OCI-LY1 (cell line): Measurements from ENCODE around the gene CFH.

Experiments used
- H2AFZ ChIP-seq: fragments of 200-600 bp; sonication (generic), shearing (Covaris generic); 2 replicates; pipeline ENCODE4 v1.6.0; 2014; ENCODE audit warnings: antibody characterized with exemption, mild to moderate bottlenecking, low read length
- H3F3A ChIP-seq: fragments of 200-600 bp; sonication (generic), shearing (Covaris generic); 2 replicates; pipeline ENCODE4 v1.6.0; 2014; ENCODE audit warnings: mild to moderate bottlenecking, antibody characterized with exemption, low read length, moderate library complexity; ENCODE audit not compliant: insufficient read depth
- H3K27ac ChIP-seq: fragments of 200-600 bp; sonication (generic); 2 replicates; pipeline ENCODE4 v1.5.1; 2014; ENCODE audit warnings: low read length, mixed run types, mild to moderate bottlenecking, low read depth; ENCODE audit not compliant: poor library complexity, severe bottlenecking
- H3K27me3 ChIP-seq: fragments of 200-600 bp; sonication (generic); 2 replicates; pipeline ENCODE4 v1.6.0; 2014; ENCODE audit warnings: antibody characterized with exemption, mild to moderate bottlenecking, low read length, moderate library complexity; ENCODE audit not compliant: insufficient read depth
- H3K36me3 ChIP-seq: fragments of 200-600 bp; sonication (generic); 2 replicates; pipeline ENCODE4 v1.6.1; 2014; ENCODE audit warnings: mild to moderate bottlenecking, antibody characterized with exemption, low read length, moderate library complexity, mixed read lengths; ENCODE audit not compliant: insufficient read depth
- H3K4me1 ChIP-seq: fragments of 200-600 bp; sonication (generic); 2 replicates; pipeline ENCODE4 v1.5.1; 2014; ENCODE audit warnings: mild to moderate bottlenecking, low read length, moderate library complexity; ENCODE audit not compliant: insufficient read depth, severe bottlenecking
- H3K4me2 ChIP-seq: fragments of 200-600 bp; sonication (generic), shearing (Covaris generic); 2 replicates; pipeline ENCODE4 v1.6.1; 2014; ENCODE audit warnings: low read length
- H3K4me3 ChIP-seq: fragments of 200-600 bp; sonication (generic); 2 replicates; pipeline ENCODE4 v1.5.1; 2014; ENCODE audit warnings: low read length, low read depth, mild to moderate bottlenecking, mixed read lengths; ENCODE audit not compliant: poor library complexity, severe bottlenecking
- H3K79me2 ChIP-seq: fragments of 200-600 bp; shearing (Covaris generic); 2 replicates; pipeline ENCODE4 v1.6.1; 2016; ENCODE audit warnings: mixed run types, low read length, mixed read lengths; ENCODE audit not compliant: insufficient read depth
- H3K9ac ChIP-seq: fragments of 200-600 bp; sonication (generic), shearing (Covaris generic); 2 replicates; pipeline ENCODE4 v1.6.1; 2014; ENCODE audit warnings: mild to moderate bottlenecking, low read length, mixed read lengths
- H3K9me2 ChIP-seq: fragments of 200-600 bp; sonication (generic), shearing (Covaris generic); 2 replicates; pipeline ENCODE4 v1.6.1; 2014; ENCODE audit warnings: low read depth, mild to moderate bottlenecking, low read length, mixed read lengths
- H3K9me3 ChIP-seq: fragments of 200-600 bp; shearing (Covaris generic); 2 replicates; pipeline ENCODE4 v1.6.1; 2014; ENCODE audit warnings: low read length, mixed read lengths
- H4K20me1 ChIP-seq: fragments of 200-600 bp; sonication (generic), shearing (Covaris generic); 2 replicates; pipeline ENCODE4 v1.6.0; 2016; ENCODE audit warnings: mild to moderate bottlenecking, low read length; ENCODE audit not compliant: insufficient read depth
- CTCF ChIP-seq: fragments of 200-600 bp; sonication (generic), shearing (Covaris generic); IDR thresholded peaks from 2 replicates; pipeline ENCODE4 v1.5.1; 2017; ENCODE audit warnings: mild to moderate bottlenecking, antibody characterized with exemption, low read length, moderate library complexity, mixed read lengths
- EZH2 ChIP-seq: fragments of 200-600 bp; sonication (generic), shearing (Covaris generic); IDR thresholded peaks from 2 replicates; pipeline ENCODE4 v1.8.0; 2017; ENCODE audit warnings: borderline replicate concordance, mixed run types, mild to moderate bottlenecking, antibody characterized with exemption, low read length, moderate library complexity, mixed read lengths

Gene CFH

GRCh38 chr1:196619721-196620120 is 32.1 kb upstream of the CFH start:
- no peaks in the 10 kb centered on the region for H3K79me2 ChIP-seq
- no peaks in the 10 kb centered on the region for H3K9me3 ChIP-seq
- no peaks in the 10 kb centered on the region for H3K4me1 ChIP-seq
- H2AFZ ChIP-seq, result no peak overlapping the region
- H3F3A ChIP-seq, result no peaks in the 10 kb centered on the region
- TF ChIP-seq EZH2 (no peak), CTCF (no peak)
- no peaks in the 10 kb centered on the region for H3K9me2 ChIP-seq
- no peaks in the 10 kb centered on the region for H4K20me1 ChIP-seq
- H3K27me3 ChIP-seq, result no peaks in the 10 kb centered on the region
- no peak overlapping the region for H3K27ac ChIP-seq
- H3K36me3 ChIP-seq, result no peaks in the 10 kb centered on the region
- no peak overlapping the region for H3K4me2 ChIP-seq
- no peak overlapping the region for H3K4me3 ChIP-seq
- H3K9ac ChIP-seq, result no peak overlapping the region

GRCh38 chr1:196623079-196623478 is 28.8 kb upstream of the CFH start:
- TF ChIP-seq CTCF (no peak), EZH2 (no peak)

GRCh38 chr1:196628838-196629237 is 23.0 kb upstream of the CFH start:
- H3K4me2 ChIP-seq, result no peak overlapping the region
- H2AFZ ChIP-seq, result no peak overlapping the region
- no peak overlapping the region for H3K4me3 ChIP-seq
- H3K9ac ChIP-seq, result no peak overlapping the region
- no peaks in the 10 kb centered on the region for H3K79me2 ChIP-seq
- H3K27me3 ChIP-seq, result no peaks in the 10 kb centered on the region
- no peaks in the 10 kb centered on the region for H4K20me1 ChIP-seq
- no peaks in the 10 kb centered on the region for H3K4me1 ChIP-seq
- no peaks in the 10 kb centered on the region for H3F3A ChIP-seq
- no peak overlapping the region for H3K27ac ChIP-seq
- no peaks in the 10 kb centered on the region for H3K36me3 ChIP-seq
- H3K9me2 ChIP-seq, result no peaks in the 10 kb centered on the region
- TF ChIP-seq EZH2 (no peak), CTCF (no peak)
- no peaks in the 10 kb centered on the region for H3K9me3 ChIP-seq

More at GRCh38 chr1:196623079-196623478, 28.8 kb upstream of the CFH start:
- Histone ChIP-seq H3K27me3 (no peaks in the 10 kb centered on the region), H3K9ac (no peak overlapping the region), H3K4me2 (no peak overlapping the region), H3K4me3 (no peak overlapping the region), H3F3A (no peaks in the 10 kb centered on the region), H3K9me2 (no peaks in the 10 kb centered on the region), H3K36me3 (no peaks in the 10 kb centered on the region), H3K27ac (no peak overlapping the region), H3K4me1 (no peaks in the 10 kb centered on the region), H3K79me2 (no peaks in the 10 kb centered on the region), H3K9me3 (no peaks in the 10 kb centered on the region), H2AFZ (no peak overlapping the region), H4K20me1 (no peaks in the 10 kb centered on the region)
